CD4-positive, alpha-beta T cell treated with Interleukin-10 for 1 hour (primary cell): Measurements from ENCODE around the gene SPARCL1.
"Not testable (repeated sequence)": the region's sequence is repeated elsewhere in the genome, so short reads cannot be mapped to it uniquely, and the experiment has no call there.

Experiments
- DNase-seq: peaks from one replicate; pipeline ENCODE4 v3.0.0-alpha.2; 2020

SPARCL1 gene

DNA sequence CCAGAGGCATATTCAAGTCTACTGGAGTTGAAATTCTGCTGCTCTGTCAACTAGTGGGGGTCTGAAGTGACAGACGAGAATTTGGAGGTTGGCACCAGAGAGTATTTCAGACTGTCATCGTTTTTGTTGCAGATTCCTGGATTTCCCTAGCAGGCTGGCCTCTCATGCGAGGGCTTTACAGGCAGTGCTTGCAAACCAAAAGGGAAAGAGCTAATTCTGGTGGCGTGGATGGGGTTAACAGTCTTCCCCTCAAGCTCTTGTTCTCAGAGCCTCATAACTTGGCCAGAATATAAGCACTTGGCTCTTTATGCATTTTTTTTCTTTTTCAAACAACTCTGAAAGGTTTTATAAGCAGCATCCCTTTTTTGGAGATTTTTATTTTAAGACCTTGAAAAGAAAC is at the start of gene SPARCL1:
Gene SPARCL1 (minus strand): TSS at position 190 of the 400 bp plus-strand sequence. CDS start 29,802 bp downstream, outside the sequence.
- DNase-seq, result no peak

GRCh38 chr4:87575983-87576382 is 46.8 kb upstream of the SPARCL1 start:
- DNase-seq, result no peak

DNA sequence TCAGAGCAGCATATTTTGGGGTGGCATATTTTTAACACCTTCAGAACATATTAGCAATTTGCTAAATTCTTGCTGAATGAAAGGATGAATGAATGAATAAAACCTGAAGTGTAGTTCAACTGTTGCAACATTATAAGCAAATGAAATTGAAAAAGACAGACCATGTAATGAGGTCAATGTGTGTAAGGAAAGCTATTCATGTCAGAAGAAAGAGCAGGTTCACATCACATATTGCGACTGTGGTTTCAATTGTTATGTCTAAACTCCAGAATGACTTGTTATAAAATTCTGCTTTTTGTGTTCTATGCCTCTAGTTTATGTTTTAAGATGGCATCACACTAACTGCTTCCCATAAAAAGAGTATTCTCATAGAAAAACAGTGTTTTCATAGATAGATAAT is 46.2 kb upstream of the SPARCL1 start:
- no peak for DNase-seq

- no peak for DNase-seq
Observed at GRCh38 chr4:87574996-87575395, 45.8 kb upstream of the SPARCL1 start.

GRCh38 chr4:87574376-87574775 is 45.2 kb upstream of the SPARCL1 start:
- DNase-seq, result not testable (repeated sequence)

- DNase-seq, result no peak
Observed at GRCh38 chr4:87570290-87570805, 41.2 kb upstream of the SPARCL1 start.

GRCh38 chr4:87567191-87567590 is 38.0 kb upstream of the SPARCL1 start:
- no peak for DNase-seq

- DNase-seq, result no peak
Observed at GRCh38 chr4:87566276-87566675, 37.1 kb upstream of the SPARCL1 start.

DNA sequence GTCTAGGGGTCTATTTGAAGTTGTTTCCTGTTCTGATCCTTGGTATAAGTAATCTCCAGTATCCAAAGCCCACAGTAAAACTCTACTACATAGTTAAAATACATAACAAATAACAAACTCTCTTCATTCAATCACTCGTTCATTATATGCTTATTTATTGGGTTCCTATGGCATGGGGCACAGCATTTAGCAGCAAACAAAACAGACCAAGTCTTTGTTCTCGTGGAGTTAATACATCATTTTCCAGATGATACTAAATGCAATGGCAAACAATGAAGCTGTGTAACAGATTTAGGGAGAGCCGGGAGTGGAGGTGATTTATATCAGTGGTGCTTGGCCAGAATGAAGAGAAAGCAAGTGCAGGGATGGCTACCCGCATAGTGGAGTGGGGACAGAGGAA is 36.6 kb upstream of the SPARCL1 start:
- DNase-seq, result no peak

GRCh38 chr4:87560802-87561201 is 31.6 kb upstream of the SPARCL1 start:
- no peak for DNase-seq

GRCh38 chr4:87559090-87559837 is 30.1 kb upstream of the SPARCL1 start:
- DNase-seq, result peak; percentile 68

DNA sequence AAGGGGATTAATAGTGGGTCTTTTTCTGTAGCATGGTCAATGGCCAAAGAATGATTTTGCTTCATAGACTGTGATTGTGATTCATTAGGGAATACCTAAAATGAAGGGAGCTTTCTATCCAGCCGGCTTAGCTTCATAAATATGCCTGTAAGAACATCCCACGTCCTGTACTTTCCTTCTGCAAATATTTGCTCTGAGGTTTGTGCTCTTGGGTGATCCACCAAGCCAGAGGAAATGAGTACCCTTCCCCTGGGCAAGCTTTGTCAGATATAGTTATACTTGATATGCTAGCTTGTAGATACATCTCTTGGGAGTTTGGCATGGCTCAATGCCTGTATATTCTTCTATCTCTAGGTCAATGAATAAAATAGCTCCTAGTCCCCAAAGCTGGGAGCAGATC is 28.2 kb upstream of the SPARCL1 start:
- no peak for DNase-seq

DNA sequence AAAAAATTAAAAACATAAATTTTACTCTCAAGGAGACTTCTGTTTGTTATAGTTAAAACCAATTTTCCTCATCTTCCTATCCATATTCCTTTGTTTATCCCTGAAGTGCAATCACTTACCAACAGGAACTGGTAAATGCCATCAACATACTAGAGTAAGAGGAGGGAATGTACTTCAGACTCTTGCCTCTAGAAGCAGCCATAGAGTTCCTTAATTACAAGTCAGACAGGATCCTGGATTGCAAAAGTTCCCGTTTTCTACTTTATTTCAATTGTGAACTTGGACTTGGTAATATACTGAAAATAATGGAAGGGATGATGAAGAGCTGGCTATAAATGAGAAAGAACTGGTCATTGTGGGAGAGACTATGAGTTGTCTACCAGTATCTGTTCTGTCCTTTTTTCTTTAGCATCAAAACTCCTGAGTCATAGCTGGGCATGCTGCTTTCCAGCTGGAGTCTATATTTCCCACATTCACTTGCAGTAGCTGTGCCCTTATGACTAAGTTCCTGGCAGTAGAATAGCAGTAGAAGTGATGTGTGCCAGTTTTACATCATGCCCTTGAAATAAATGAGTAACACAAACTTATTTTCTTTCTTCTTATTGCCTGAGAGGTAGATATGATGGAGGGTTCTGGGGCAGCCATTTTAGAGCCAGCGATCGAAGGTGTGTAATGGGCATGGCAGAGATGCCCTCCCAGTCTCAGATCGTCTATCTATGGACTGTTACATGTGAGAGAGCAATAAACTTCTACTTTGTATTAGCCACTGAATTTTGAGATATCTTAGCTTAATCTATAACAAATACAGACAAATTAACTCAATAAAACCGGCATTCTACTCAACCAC is 26.8 kb upstream of the SPARCL1 start:
- no peak for DNase-seq

GRCh38 chr4:87553182-87553581 is 24.0 kb upstream of the SPARCL1 start:
- no peak for DNase-seq

- DNase-seq, result no peak
Observed at GRCh38 chr4:87551361-87551760, 22.2 kb upstream of the SPARCL1 start.

DNA sequence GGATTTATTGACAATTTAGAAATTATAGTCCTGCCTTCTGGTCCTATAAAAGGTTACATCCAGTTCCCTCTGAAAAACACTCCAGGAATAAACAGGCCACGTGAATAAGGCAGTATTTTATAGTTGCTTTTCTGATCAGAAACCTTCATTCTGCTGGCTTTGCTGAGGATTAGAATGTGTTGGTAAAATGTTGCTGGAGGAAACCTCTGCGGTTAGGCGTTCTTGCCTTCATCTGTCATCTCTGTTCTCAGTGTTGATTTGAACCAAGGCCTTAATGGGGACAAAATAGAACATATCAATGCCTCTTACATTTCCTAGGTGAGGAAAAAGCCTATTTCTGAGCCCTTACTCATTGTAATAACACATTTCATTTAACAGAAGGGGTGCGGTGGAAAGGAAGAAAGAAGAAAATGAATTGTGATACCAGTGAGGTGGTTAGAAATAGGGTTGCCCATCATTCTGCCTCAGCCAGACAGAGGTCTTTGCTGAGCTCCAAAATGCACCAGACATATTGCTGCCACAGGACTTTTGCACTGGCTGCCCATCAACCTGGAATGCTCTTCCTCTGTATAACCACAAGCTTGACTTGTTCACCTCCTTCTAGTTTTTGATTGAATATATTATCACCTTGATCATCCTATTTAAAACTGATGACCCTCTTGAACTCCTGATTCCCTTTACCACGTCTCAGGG is 18.0 kb upstream of the SPARCL1 start:
- DNase-seq, result no peak

DNA sequence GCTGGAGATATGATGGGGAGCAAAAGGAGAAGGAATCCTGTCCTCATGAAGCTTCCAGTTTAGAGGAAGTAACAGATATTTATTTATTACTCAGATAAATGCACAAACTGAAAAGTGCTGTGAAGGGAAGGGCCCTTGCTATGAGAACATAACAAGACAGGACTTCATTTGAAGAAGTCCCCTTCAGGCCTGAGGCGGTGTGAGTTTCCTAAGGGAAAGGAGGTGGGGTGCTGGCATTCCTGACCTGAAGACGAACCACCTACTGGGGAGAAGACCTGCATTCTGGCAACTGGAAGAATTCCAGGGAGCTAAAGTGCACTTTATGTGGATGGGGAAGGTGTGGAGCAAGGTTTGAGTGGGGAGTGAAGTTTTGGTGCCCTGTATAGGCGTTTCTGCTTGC is 15.9 kb upstream of the SPARCL1 start:
- DNase-seq, result no peak

GRCh38 chr4:87543835-87544461 is 14.8 kb upstream of the SPARCL1 start:
- DNase-seq, result no peak

DNA sequence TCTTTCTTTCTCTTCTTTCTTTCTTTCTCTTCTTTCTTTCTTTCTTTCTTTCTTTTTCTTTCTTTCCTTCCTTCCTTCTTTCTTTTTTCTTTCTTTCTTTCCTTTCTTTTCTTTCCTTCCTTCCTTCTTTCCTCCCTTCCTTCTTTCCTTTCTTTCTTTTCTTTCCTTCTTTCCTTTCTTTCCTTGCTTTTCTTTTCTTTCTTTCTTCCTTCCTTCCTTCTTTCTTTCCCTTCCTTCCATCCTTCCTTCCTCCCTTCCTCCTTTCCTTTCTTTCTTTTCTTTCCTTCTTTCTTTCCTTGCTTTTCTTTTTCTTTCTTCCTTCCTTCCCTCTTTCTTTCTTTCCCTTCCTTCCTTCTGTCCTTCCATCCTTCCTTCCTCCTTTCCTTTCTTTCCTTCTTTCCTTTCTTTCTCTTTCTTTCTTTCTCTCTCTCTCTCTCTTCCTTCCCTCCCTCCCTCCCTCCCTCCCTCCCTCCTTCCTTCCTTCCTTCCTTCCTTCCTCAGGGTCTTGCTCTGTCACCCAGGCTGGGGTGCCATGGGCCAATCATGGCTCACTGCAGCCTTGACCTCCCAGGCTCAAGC is 13.6 kb upstream of the SPARCL1 start:
- no peak for DNase-seq

- no peak for DNase-seq
Observed at GRCh38 chr4:87541956-87542709, 13.0 kb upstream of the SPARCL1 start.

- DNase-seq, result no peak
Observed at GRCh38 chr4:87541521-87541920, 12.3 kb upstream of the SPARCL1 start.
